ENCODE results near the gene MPHOSPH10. TPM values are rescaled to one million over a fixed set of nuclear protein-coding genes. Genes with fewer than 3 reads are reported as not detected.

Gene MPHOSPH10
- total RNA-seq, 1 donor, result 17.0 TPM

GRCh38 chr2:71133603-71134002 is 3.2 kb downstream of the MPHOSPH10 start:
- Histone ChIP-seq H3K9me3 (ENCODE audit: low read depth, low read length) (no peaks in the 10 kb centered on the region), H3K4me2 (ENCODE audit: insufficient read depth, low read length) (no peak overlapping the region), H3K4me1 (ENCODE audit: insufficient read depth, low read length) (peaks cover 15% of the 10 kb centered on the region), H3K27ac (ENCODE audit: low read depth, low read length) (no peak overlapping the region), H3K36me3 (ENCODE audit: insufficient read depth, low read length) (peaks cover 39% of the 10 kb centered on the region), H3K4me3 (ENCODE audit: insufficient read depth, low read length) (no peak overlapping the region), H2AFZ (ENCODE audit: low read length) (no peak overlapping the region), H3K79me2 (ENCODE audit: insufficient read depth, low read length) (peaks cover 45% of the 10 kb centered on the region), H4K20me1 (ENCODE audit: insufficient read depth, low read length) (peaks cover 8% of the 10 kb centered on the region), H3K27me3 (ENCODE audit: insufficient read depth, low read length) (no peaks in the 10 kb centered on the region)
- TF ChIP-seq CTCF (IDR thresholded peaks at IDR 0.05; ENCODE audit: extremely low read depth, low read depth, low read length), result no peak
- no peak for DNase-seq (ENCODE audit: insufficient read length, low spot score, missing footprints)

- H3K4me1 ChIP-seq (ENCODE audit: insufficient read depth, low read length), result peaks cover 13% of the 10 kb centered on the region
Measured at GRCh38 chr2:71136174-71136573, 5.7 kb downstream of the MPHOSPH10 start.

GRCh38 chr2:71143782-71144181 is 13.3 kb downstream of the MPHOSPH10 start:
- Histone ChIP-seq H4K20me1 (ENCODE audit: insufficient read depth, low read length) (peaks cover 8% of the 10 kb centered on the region), H3K9me3 (ENCODE audit: low read depth, low read length) (no peaks in the 10 kb centered on the region), H3K27ac (ENCODE audit: low read depth, low read length) (no peak overlapping the region), H3K79me2 (ENCODE audit: insufficient read depth, low read length) (no peaks in the 10 kb centered on the region), H3K36me3 (ENCODE audit: insufficient read depth, low read length) (peaks cover 92% of the 10 kb centered on the region), H3K4me3 (ENCODE audit: insufficient read depth, low read length) (no peak overlapping the region), H3K4me1 (ENCODE audit: insufficient read depth, low read length) (no peaks in the 10 kb centered on the region), H3K27me3 (ENCODE audit: insufficient read depth, low read length) (no peaks in the 10 kb centered on the region), H2AFZ (ENCODE audit: low read length) (no peak overlapping the region), H3K4me2 (ENCODE audit: insufficient read depth, low read length) (no peak overlapping the region)
- no peak for DNase-seq (ENCODE audit: insufficient read length, low spot score, missing footprints)
- no peak for TF ChIP-seq CTCF (IDR thresholded peaks at IDR 0.05; ENCODE audit: extremely low read depth, low read depth, low read length)

More at GRCh38 chr2:71136174-71136573, 5.7 kb downstream of the MPHOSPH10 start:
- Histone ChIP-seq H3K79me2 (ENCODE audit: insufficient read depth, low read length) (peaks cover 24% of the 10 kb centered on the region), H3K27me3 (ENCODE audit: insufficient read depth, low read length) (no peaks in the 10 kb centered on the region), H3K9me3 (ENCODE audit: low read depth, low read length) (no peaks in the 10 kb centered on the region), H3K27ac (ENCODE audit: low read depth, low read length) (no peak overlapping the region), H3K4me3 (ENCODE audit: insufficient read depth, low read length) (no peak overlapping the region), H4K20me1 (ENCODE audit: insufficient read depth, low read length) (peaks cover 8% of the 10 kb centered on the region), H2AFZ (ENCODE audit: low read length) (no peak overlapping the region), H3K4me2 (ENCODE audit: insufficient read depth, low read length) (no peak overlapping the region), H3K36me3 (ENCODE audit: insufficient read depth, low read length) (peaks cover 62% of the 10 kb centered on the region)
- DNase-seq (ENCODE audit: insufficient read length, low spot score, missing footprints), result no peak
- TF ChIP-seq CTCF (IDR thresholded peaks at IDR 0.05; ENCODE audit: extremely low read depth, low read depth, low read length), result no peak

GRCh38 chr2:71148506-71149063 is 18.2 kb downstream of the MPHOSPH10 start:
- no peak overlapping the region for H3K27ac ChIP-seq (ENCODE audit: low read depth, low read length)
- no peaks in the 10 kb centered on the region for H3K4me1 ChIP-seq (ENCODE audit: insufficient read depth, low read length)
- H3K36me3 ChIP-seq (ENCODE audit: insufficient read depth, low read length), result peaks cover 65% of the 10 kb centered on the region
- peaks cover 11% of the 10 kb centered on the region for H4K20me1 ChIP-seq (ENCODE audit: insufficient read depth, low read length)
- no peak overlapping the region for H3K4me2 ChIP-seq (ENCODE audit: insufficient read depth, low read length)
- H3K79me2 ChIP-seq (ENCODE audit: insufficient read depth, low read length), result no peaks in the 10 kb centered on the region
- H3K9me3 ChIP-seq (ENCODE audit: low read depth, low read length), result no peaks in the 10 kb centered on the region
- no peak for TF ChIP-seq CTCF (IDR thresholded peaks at IDR 0.05; ENCODE audit: extremely low read depth, low read depth, low read length)
- H2AFZ ChIP-seq (ENCODE audit: low read length), result no peak overlapping the region
- peaks cover 1% of the 10 kb centered on the region for H3K27me3 ChIP-seq (ENCODE audit: insufficient read depth, low read length)
- no peak overlapping the region for H3K4me3 ChIP-seq (ENCODE audit: insufficient read depth, low read length)
- DNase-seq (ENCODE audit: insufficient read length, low spot score, missing footprints), result no peak
